ENCODE measurements around the gene PTDSS2. TPM values are rescaled to one million over a fixed set of nuclear protein-coding genes. Genes with fewer than 3 reads are reported as not detected.

The PTDSS2 gene
- total and polyA plus RNA-seq, 2 donors (not counting 1 experiment from before 2014, with no cell fraction given) = 22.1 to 29.0 TPM

DNA sequence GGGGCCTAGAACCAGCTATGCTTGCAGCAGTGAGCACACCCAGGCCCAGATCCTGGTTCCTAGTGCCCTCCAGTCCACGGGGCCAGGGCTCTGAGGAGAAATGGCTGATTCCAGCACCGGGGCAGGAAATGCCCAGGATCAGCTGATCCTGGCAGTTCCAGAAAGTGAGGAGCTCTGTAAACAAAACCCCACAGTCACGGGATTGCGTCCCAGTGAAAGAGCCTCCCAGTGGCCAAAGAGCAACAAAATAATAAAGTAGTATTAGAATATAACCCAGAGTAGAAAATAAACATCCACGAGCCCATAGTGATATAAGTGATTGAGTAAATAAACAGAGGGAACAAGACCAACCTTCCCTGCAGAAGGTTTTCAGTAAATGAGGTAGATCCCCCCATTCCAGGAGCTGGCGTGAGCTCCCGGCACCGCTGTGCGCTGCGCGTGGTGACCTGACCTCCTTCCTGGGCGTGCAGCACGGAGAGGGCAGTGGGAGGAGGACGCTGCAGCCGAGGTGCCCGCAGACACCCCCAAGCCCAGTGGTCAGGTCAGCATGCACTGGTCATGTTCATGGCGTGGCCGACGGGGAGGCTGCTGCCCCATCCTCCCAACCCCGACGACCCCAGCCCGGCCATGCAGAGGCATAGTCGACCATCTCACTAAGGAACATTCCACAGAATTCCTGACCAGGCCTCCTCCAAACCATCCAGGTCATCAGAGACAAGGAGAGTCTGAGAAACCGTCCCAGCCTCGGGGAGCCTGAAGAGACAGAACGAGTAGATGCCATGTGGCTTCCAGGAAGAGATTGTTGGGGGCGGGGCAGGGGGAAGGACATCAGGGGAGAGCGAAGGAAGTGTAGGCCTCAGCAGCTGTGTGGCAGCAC lies 19.8 kb downstream of the PTDSS2 start:
- POLR2A ChIA-PET = no interaction called here
- intact Hi-C loops (cut with micrococcal nuclease) = no loop called here

More for the DNA sequence above, 19.8 kb downstream of the PTDSS2 start:
- no peak for TF ChIP-seq EZH2 (IDR thresholded peaks at IDR 0.05; ENCODE audit: borderline replicate concordance, insufficient read depth, low read depth, low read length, poor library complexity, severe bottlenecking)
- TF ChIP-seq, protein P1, sequence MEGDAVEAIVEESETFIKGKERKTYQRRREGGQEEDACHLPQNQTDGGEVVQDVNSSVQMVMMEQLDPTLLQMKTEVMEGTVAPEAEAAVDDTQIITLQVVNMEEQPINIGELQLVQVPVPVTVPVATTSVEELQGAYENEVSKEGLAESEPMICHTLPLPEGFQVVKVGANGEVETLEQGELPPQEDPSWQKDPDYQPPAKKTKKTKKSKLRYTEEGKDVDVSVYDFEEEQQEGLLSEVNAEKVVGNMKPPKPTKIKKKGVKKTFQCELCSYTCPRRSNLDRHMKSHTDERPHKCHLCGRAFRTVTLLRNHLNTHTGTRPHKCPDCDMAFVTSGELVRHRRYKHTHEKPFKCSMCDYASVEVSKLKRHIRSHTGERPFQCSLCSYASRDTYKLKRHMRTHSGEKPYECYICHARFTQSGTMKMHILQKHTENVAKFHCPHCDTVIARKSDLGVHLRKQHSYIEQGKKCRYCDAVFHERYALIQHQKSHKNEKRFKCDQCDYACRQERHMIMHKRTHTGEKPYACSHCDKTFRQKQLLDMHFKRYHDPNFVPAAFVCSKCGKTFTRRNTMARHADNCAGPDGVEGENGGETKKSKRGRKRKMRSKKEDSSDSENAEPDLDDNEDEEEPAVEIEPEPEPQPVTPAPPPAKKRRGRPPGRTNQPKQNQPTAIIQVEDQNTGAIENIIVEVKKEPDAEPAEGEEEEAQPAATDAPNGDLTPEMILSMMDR (IDR thresholded peaks at IDR 0.05) = no peak
- Histone ChIP-seq H3K27me3 (replicated peaks in 1 of 4; ENCODE audit: control extremely low read depth in 1 of 4, control insufficient read depth in 3 of 4, insufficient read depth in 4 of 4, low read length in 3 of 4) (no peaks in the 10 kb centered on the region), H3K4me1 (ENCODE audit: control insufficient read depth in 2 of 2, insufficient read depth in 2 of 2, low read length in 2 of 2) (no peaks in the 10 kb centered on the region), H3K9me3 (ENCODE audit: control extremely low read depth in 1 of 3, control insufficient read depth in 2 of 3, insufficient read depth in 1 of 3, low read length in 2 of 3) (no peaks in the 10 kb centered on the region), H3K79me2 (ENCODE audit: control insufficient read depth, insufficient read depth, low read length) (peaks cover 22% of the 10 kb centered on the region), H4K20me1 (ENCODE audit: control insufficient read depth, insufficient read depth, low read length, poor library complexity, severe bottlenecking) (no peaks in the 10 kb centered on the region), H3K36me3 (replicated peaks in 1 of 2; ENCODE audit: control extremely low read depth in 1 of 2, control insufficient read depth in 1 of 2, extremely low read depth in 1 of 2, insufficient read depth in 2 of 2, low read length in 1 of 2) (no peaks in the 10 kb centered on the region), H3K27ac (ENCODE audit: low read length in 2 of 2) (no peak overlapping the region), H3K9ac (ENCODE audit: low read length) (no peak overlapping the region), H3K4me3 (ENCODE audit: control extremely low read depth in 1 of 5, extremely low read depth in 1 of 5, insufficient read depth in 1 of 5, low read depth in 2 of 5, low read length in 4 of 5) (no peak overlapping the region), H2AFZ (ENCODE audit: insufficient read depth, low read depth, low read length, poor library complexity, severe bottlenecking) (no peak overlapping the region), H3K4me2 (replicated peaks; ENCODE audit: low read depth, low read length, poor library complexity, severe bottlenecking) (no peak overlapping the region)
- DNase-seq (no peak), ATAC-seq (ENCODE audit: low read depth) (no peak)
- CTCF ChIA-PET = no interaction called here
- peaks cover 4% of the 10 kb centered on the region for H3K4me1 Mint-ChIP-seq
- no peak overlapping the region for H3K27ac Mint-ChIP-seq
- 97% methylated on average over 20 of the region's 28 CpGs for WGBS (ENCODE audit: insufficient coverage)
- no peaks in the 10 kb centered on the region for H3K27me3 Mint-ChIP-seq
- H3K9me3 Mint-ChIP-seq (ENCODE audit: insufficient read depth) = no peaks in the 10 kb centered on the region
- H3K4me3 Mint-ChIP-seq = no peak overlapping the region

Measured in B cell (primary cell).